Endothelial cell of umbilical vein (primary cell): ENCODE data around the gene NEURL1B. TPM values are rescaled to one million over a fixed set of nuclear protein-coding genes. Genes with fewer than 3 reads are reported as not detected.

Experiments used
- BruUV-seq: library from RNA; stranded (reverse); fragments of 400-500 nt; replicated peaks from 2 replicates; lab custom pipeline; 2021; lab: Mats Ljungman, UMichigan
- CTCF ChIA-PET: fragments of 300-600, 350-600 bp; sonication (Branson Sonifier 250); formaldehyde crosslinking; loops from one replicate; lab custom pipeline; 2021; ENCODE audit warnings: antibody characterized with exemption, inconsistent platforms; lab: Charles Lee
- POLR2A ChIA-PET: fragments of 300-600, 350-600 bp; sonication (Branson Sonifier 250); formaldehyde crosslinking; loops from one replicate; lab custom pipeline; 2021; ENCODE audit warnings: antibody characterized with exemption, inconsistent platforms; lab: Charles Lee
- DNase-seq: peaks from one replicate; pipeline ENCODE4 v3.0.0-alpha.2; 2011; ENCODE audit warnings: low read depth, low spot score
- FAIRE-seq: peaks from 2 replicates; lab custom pipeline; 2011; peaks lifted over from hg19 to GRCh38; lab: Jason Lieb, UNC
- H2AFZ ChIP-seq: 2 replicates; pipeline ENCODE4 v1.6.0; 2012; ENCODE audit warnings: low read depth, low read length, control low read depth, inconsistent platforms
- H3K27ac ChIP-seq: 2 replicates; pipeline ENCODE4 v1.5.1; 2011; ENCODE audit warnings: low read depth, mild to moderate bottlenecking, control low read depth, low read length, moderate library complexity; ENCODE audit not compliant: insufficient read depth
- H3K27me3 ChIP-seq, 2 experiments: 2 replicates each; pipeline versions ENCODE4 v1.6.0 to v1.6.1; 2011; ENCODE audit warnings: low read length in 2 of 2, mixed read lengths in 1 of 2; ENCODE audit not compliant: control insufficient read depth in 2 of 2, insufficient read depth in 2 of 2
- H3K36me3 ChIP-seq, 2 experiments: 2 replicates in 1 of 2; 3 replicates in 1 of 2; pipeline ENCODE4 v1.5.1; 2011; ENCODE audit warnings: low read length in 2 of 2, mild to moderate bottlenecking in 1 of 2, moderate library complexity in 1 of 2; ENCODE audit not compliant: control insufficient read depth in 2 of 2, insufficient read depth in 2 of 2; ENCODE audit errors: extremely low read depth in 1 of 2
- H3K4me1 ChIP-seq: 3 replicates; pipeline ENCODE4 v1.5.1; 2011; ENCODE audit warnings: mild to moderate bottlenecking, low read length; ENCODE audit not compliant: control insufficient read depth, insufficient read depth; ENCODE audit errors: extremely low read depth
- H3K4me2 ChIP-seq: 2 replicates; pipeline ENCODE4 v1.6.1; 2011; ENCODE audit warnings: low read length, control low read depth, mixed read lengths; ENCODE audit not compliant: insufficient read depth
- H3K4me3 ChIP-seq, 3 experiments: fragments of 200-600 bp in 1 of 3; sonication (generic), shearing (Covaris generic) in 1 of 3; replicated peaks in 1 of 3; 2 replicates each; pipeline ENCODE4 v1.5.1; 2011 to 2016; ENCODE audit warnings: control low read depth in 3 of 3, low read length in 3 of 3, mild to moderate bottlenecking in 2 of 3, inconsistent platforms in 1 of 3, low read depth in 1 of 3, moderate library complexity in 1 of 3; ENCODE audit not compliant: insufficient read depth in 1 of 3
- H3K79me2 ChIP-seq: 2 replicates; pipeline ENCODE4 v1.6.0; 2012; ENCODE audit warnings: low read length, inconsistent platforms; ENCODE audit not compliant: control insufficient read depth, insufficient read depth
- H3K9ac ChIP-seq: replicated peaks from 2 replicates; pipeline ENCODE3; 2011; ENCODE audit warnings: low read length, control low read depth; ENCODE audit not compliant: insufficient read depth; ENCODE audit errors: extremely low read depth
- H3K9me1 ChIP-seq: replicated peaks from 3 replicates; pipeline ENCODE4 v1.6.0; 2011; ENCODE audit warnings: mild to moderate bottlenecking, low read length; ENCODE audit not compliant: control insufficient read depth, insufficient read depth; ENCODE audit errors: extremely low read depth
- H3K9me3 ChIP-seq: replicated peaks from 2 replicates; pipeline ENCODE4 v1.5.1; 2012; ENCODE audit warnings: low read length, inconsistent platforms; ENCODE audit not compliant: control insufficient read depth, insufficient read depth
- H4K20me1 ChIP-seq: replicated peaks from 2 replicates; pipeline ENCODE3; 2011; ENCODE audit warnings: mild to moderate bottlenecking, low read length; ENCODE audit not compliant: control insufficient read depth, insufficient read depth; ENCODE audit errors: extremely low read depth
- EZH2 ChIP-seq: IDR thresholded peaks from 2 replicates; pipeline ENCODE4 v1.6.1; 2012; ENCODE audit warnings: borderline replicate concordance, low read depth, mild to moderate bottlenecking, moderate library complexity, low read length, inconsistent platforms; ENCODE audit not compliant: severe bottlenecking
- GATA2 ChIP-seq: IDR thresholded peaks from 2 replicates; pipeline ENCODE4 v1.7.0; 2011; ENCODE audit warnings: low read depth, mild to moderate bottlenecking, moderate library complexity, mixed read lengths, low read length; ENCODE audit not compliant: insufficient read length, insufficient read depth
- POLR2A ChIP-seq: IDR thresholded peaks from 2 replicates; pipeline ENCODE4 v1.6.1; 2012; ENCODE audit warnings: low read depth, mild to moderate bottlenecking, control low read depth, low read length
- POLR2AphosphoS5 ChIP-seq: IDR thresholded peaks from 2 replicates; pipeline ENCODE4 v1.6.1; 2012; ENCODE audit warnings: low read depth, mild to moderate bottlenecking, control low read depth, low read length, moderate library complexity; ENCODE audit not compliant: insufficient read depth
- dilution Hi-C: fragments of 300-500 bp; cut with MboI; formaldehyde crosslinking; loops from one replicate; pipeline ENCODE4 v1.15.0; 2019; ENCODE audit warnings: low sequenced_read_pairs; ENCODE audit not compliant: extremely low pct_ligation_motif_present
- intact Hi-C: fragments of 100-400 bp; cut with micrococcal nuclease; formaldehyde crosslinking; loops from one replicate; pipeline ENCODE4 v1.10.0; 2022
- polyA plus RNA-seq, 4 experiments: library from polyadenylated mRNA; depleted of rRNA in 3 of 4; stranded (reverse) in 3 of 4; unstranded in 1 of 4; fragments of >200 nt; gene quantifications; 2 replicates each; pipeline versions ENCODE4 v1.2.1 to v1.2.3, GENCODE V29; 2011 to 2012; ENCODE audit warnings: missing spikeins in 1 of 4
- total RNA-seq: library from RNA; stranded (reverse); gene quantifications from 2 replicates; pipeline ENCODE4 v1.2.3, GENCODE V29; 2021
- TF ChIP-seq, protein P1 (sequence below), 2 donors: IDR thresholded peaks; 1 replicate in 1 of 2; 2 replicates in 1 of 2; pipeline ENCODE4 v1.5.1; 2011; ENCODE audit warnings: low read length in 2 of 2, mild to moderate bottlenecking in 2 of 2, moderate library complexity in 2 of 2, control low read depth in 1 of 2, inconsistent platforms in 1 of 2, low read depth in 1 of 2; ENCODE audit not compliant: insufficient read depth in 1 of 2; ENCODE audit errors: extremely low read depth in 1 of 2
- TF ChIP-seq, protein P2 (sequence below): IDR thresholded peaks from 2 replicates; pipeline ENCODE4 v1.6.1; 2011; ENCODE audit not compliant: insufficient read depth, insufficient read length

NEURL1B gene
- total and polyA plus RNA-seq, 2 donors (not counting 3 experiments of a cell fraction or from before 2014, with no cell fraction given) = 0.44 to 1.6 TPM

DNA sequence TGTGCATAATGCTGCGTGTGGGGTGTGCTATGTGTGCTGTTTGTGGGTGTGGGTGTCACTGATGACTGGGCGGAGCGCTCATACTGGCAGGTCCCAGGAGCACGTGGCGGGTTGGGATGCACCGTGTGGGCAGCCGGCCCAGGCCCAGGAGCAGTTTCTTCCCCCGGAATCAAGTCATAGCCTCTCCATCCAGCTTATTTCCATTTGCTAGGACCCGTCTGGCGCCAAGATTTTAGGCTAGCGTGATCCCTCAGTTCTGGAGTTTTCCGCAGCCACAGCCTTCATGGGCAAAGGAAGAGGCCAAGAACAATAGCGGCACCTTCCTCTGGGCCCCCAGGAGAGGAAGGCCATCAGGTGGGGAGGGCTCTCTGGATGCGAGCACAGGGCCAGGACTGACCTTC lies 43.3 kb upstream of the NEURL1B start:
- no peaks in the 10 kb centered on the region for H3K4me1 ChIP-seq
- no peaks in the 10 kb centered on the region for H3K9me3 ChIP-seq
- no peak overlapping the region for H3K4me3 ChIP-seq
- DNase-seq (no peak), FAIRE-seq (no peak)
- intact Hi-C loops = no loop called here
- POLR2A ChIA-PET = no interaction called here
- peaks cover 0 to 3% of the 10 kb centered on the region in 2 experiments for H3K27me3 ChIP-seq
- no peaks in the 10 kb centered on the region for H3K9me1 ChIP-seq
- no peak overlapping the region for H3K9ac ChIP-seq
- no peak overlapping the region for H3K4me2 ChIP-seq
- H2AFZ ChIP-seq = no peak overlapping the region
- CTCF ChIA-PET = no interaction called here
- H3K36me3 ChIP-seq = no peaks in the 10 kb centered on the region
- no peaks in the 10 kb centered on the region for H3K79me2 ChIP-seq
- dilution Hi-C loops = no loop called here
- H3K27ac ChIP-seq = no peak overlapping the region
- no peaks in the 10 kb centered on the region for H4K20me1 ChIP-seq
- BruUV-seq = no TSS peak
- TF ChIP-seq, protein P1, sequence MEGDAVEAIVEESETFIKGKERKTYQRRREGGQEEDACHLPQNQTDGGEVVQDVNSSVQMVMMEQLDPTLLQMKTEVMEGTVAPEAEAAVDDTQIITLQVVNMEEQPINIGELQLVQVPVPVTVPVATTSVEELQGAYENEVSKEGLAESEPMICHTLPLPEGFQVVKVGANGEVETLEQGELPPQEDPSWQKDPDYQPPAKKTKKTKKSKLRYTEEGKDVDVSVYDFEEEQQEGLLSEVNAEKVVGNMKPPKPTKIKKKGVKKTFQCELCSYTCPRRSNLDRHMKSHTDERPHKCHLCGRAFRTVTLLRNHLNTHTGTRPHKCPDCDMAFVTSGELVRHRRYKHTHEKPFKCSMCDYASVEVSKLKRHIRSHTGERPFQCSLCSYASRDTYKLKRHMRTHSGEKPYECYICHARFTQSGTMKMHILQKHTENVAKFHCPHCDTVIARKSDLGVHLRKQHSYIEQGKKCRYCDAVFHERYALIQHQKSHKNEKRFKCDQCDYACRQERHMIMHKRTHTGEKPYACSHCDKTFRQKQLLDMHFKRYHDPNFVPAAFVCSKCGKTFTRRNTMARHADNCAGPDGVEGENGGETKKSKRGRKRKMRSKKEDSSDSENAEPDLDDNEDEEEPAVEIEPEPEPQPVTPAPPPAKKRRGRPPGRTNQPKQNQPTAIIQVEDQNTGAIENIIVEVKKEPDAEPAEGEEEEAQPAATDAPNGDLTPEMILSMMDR (IDR thresholded peaks at IDR 0.05; ENCODE audit: extremely low read depth in 1 of 2, insufficient read depth in 1 of 2, low read depth in 1 of 2, low read length in 2 of 2) = no peak
- TF ChIP-seq EZH2 (no peak), GATA2 (no peak), POLR2A (no peak), POLR2AphosphoS5 (no peak)
- TF ChIP-seq, protein P2, sequence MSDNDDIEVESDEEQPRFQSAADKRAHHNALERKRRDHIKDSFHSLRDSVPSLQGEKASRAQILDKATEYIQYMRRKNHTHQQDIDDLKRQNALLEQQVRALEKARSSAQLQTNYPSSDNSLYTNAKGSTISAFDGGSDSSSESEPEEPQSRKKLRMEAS = no peak
